GM10248 (cell line): ENCODE results near the gene ENC1.

Experiments used
- CTCF ChIA-PET: fragments of 300-600 bp; sonication (Branson Sonifier 250); formaldehyde crosslinking; extraction: SDS; loops from one replicate; lab custom pipeline; 2021; ENCODE audit warnings: antibody characterized with exemption; lab: Yijun Ruan, JAX
- POLR2A ChIA-PET: fragments of 350-650 bp; sonication (Branson Sonifier 250); formaldehyde crosslinking; extraction: SDS; loops from one replicate; lab custom pipeline; 2020; ENCODE audit warnings: antibody characterized with exemption; lab: Yijun Ruan, JAX
- DNase-seq: peaks from one replicate; pipeline ENCODE4 v3.0.0; 2012; ENCODE audit errors: extremely low spot score
- CTCF ChIP-seq: IDR thresholded peaks from 2 replicates; pipeline ENCODE4 v1.5.1; 2012; ENCODE audit warnings: mild to moderate bottlenecking, low read depth; ENCODE audit errors: extremely low read depth, missing control alignments, control extremely low read depth

The ENC1 gene

GRCh38 chr5:74665273-74665672 lies 24.7 kb upstream of the ENC1 start:
- no peak for DNase-seq
- CTCF ChIA-PET: no interaction called here
- no peak for TF ChIP-seq CTCF
- POLR2A ChIA-PET: interaction anchor here (0.7 kb wide), 1 partner anchor 156 kb away, joined by 3 read pairs; no protein-coding TSS in a partner anchor

DNA sequence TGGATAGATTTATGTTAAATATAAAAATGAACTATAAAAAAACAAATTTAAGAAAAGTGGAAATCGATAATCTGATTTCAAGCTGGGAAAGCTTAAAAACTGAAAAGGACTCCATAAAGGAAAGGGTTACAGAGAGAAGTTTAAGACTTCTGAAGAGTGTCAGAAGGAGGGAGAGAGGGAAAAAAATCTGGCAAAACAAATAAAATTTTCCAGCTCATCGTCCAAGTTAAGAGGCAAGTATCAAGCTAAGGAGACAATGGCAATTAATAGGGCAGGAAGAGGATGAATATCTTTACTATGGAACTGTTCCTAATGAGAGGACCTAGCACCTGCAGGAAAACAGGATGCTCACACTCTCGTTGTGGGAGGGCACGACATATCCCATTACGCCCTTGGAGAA lies 24.0 kb upstream of the ENC1 start:
- ChIA-PET POLR2A (no interaction called here), CTCF (interaction anchor here (0.9 kb wide), 1 partner anchor 9 kb away, joined by 4 read pairs; no protein-coding TSS in a partner anchor)
- DNase-seq: no peak
- no peak for TF ChIP-seq CTCF

DNA sequence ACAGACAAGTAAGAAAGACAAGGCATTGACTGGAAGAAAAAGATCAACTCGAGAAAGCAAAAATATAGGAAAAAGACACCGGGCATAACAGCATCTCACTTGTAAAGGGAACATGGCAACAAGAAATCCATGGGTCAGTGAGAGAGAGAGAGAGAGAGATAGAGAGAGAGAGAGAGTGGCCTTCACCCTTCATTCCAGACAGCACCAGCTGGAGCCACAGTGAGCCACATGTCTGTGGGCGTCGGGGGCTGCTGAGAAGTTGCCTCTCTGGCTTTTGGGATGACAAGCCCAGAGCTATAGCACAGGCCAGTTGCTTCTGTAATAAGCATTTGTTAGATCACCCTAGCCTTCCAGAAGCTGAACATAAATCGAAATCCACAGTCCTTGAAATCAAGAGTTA lies 20.3 kb upstream of the ENC1 start:
- no peak for TF ChIP-seq CTCF
- ChIA-PET CTCF (interaction anchor here (1.2 to 3.5 kb wide), 4 partner anchors 11 to 31 kb away, joined by 3 to 17 read pairs (median 5); partner anchors contain the start of gene ENC1), POLR2A (no interaction called here)
- DNase-seq: no peak

DNA sequence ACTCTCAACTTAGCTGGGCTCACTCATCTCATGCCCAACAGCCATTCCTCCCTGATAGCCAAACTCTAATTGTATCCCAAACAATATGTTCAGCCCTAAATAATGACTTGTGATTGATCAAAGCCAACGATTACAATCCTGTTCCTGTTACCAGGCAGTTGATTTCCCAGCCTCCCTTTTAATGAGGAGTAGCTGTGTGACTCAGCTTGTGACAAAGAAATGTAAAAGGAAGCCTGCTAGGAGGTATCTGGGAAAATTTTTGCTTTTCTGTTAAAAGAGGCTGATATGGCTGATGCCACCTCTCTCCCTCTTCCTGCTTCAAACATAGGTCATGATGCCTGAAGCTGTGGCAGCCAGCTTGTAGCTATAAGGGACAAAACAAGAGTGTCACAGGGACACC lies 19.6 kb upstream of the ENC1 start:
- TF ChIP-seq CTCF: no peak
- ChIA-PET POLR2A (no interaction called here), CTCF (interaction anchor here (0.8 to 3.5 kb wide), 5 partner anchors 11 to 32 kb away, joined by 3 to 17 read pairs (median 5); partner anchors contain the start of gene ENC1)
- no peak for DNase-seq

DNA sequence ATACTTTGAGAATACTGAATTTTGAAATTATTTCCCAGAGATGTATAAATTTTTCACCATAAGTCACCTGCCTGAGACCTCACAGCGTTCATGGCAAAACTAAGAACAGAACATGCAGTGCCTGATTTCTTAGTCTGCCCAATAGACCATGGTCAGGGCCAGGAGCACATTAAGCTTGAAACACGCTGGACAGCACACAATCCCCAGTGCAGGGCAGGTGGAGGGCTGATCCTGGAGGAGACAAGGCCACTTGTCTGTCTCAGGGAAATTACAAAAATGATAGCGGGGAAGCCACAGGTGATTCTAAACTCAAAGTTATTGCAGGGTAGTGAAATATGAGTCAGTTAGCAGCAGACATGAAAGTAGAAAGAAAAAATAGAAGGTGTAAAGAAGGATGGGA lies 18.6 kb upstream of the ENC1 start:
- TF ChIP-seq CTCF: no peak
- POLR2A ChIA-PET: no interaction called here
- no peak for DNase-seq
- CTCF ChIA-PET: interaction anchor here (1.5 to 3.5 kb wide), 2 partner anchors 10 to 17 kb away, joined by 4 to 17 read pairs; no protein-coding TSS in a partner anchor

DNA sequence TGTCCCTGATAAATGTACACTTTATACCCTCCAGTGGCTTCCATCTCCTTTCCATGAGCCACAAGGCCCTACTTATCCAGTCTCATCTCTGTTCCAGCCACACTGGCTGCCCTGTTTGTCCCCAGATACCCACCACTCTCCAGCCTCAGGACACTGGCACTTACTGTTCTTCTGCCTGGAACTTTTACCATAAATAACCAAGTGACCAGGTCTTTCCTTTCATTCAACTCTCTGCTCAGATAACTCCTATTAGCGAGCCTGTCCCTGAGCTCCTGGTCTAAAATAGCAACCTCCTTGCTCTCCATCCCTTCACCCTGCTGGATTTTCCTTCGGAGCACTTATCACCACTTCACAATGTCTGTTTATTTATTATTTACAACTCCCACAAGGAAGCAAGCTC lies 16.6 kb upstream of the ENC1 start:
- ChIA-PET POLR2A (no interaction called here), CTCF (interaction anchor here (1.0 to 1.4 kb wide), 2 partner anchors 16 to 750 kb away, joined by 3 to 4 read pairs; no protein-coding TSS in a partner anchor)
- no peak for TF ChIP-seq CTCF
- no peak for DNase-seq

DNA sequence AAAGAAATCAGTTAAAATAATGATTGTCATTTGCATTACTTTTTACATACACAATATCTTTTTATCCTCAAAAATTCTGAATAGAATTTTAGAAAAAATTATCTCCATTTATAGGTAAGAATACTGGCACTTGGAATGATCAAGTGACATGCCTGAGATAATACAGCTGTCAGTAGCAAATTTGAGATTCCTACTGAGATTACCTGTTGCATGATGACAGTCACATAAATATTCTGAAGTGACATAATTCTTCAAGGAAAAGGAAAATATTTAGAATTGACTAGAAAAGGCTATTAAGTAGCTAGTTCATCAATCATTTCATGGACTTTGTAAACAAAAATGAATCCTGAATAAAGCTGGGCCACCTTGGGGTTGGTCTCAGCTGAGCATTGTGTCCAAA lies 15.2 kb upstream of the ENC1 start:
- CTCF ChIA-PET: interaction anchor here (1.1 kb wide), 1 partner anchor 10 kb away, joined by 3 read pairs; no protein-coding TSS in a partner anchor
- POLR2A ChIA-PET: no interaction called here
- TF ChIP-seq CTCF: no peak
- DNase-seq: no peak
